Fibroblast of lung (primary cell): ENCODE measurements around the gene KLK3. TPM values are rescaled to one million over a fixed set of nuclear protein-coding genes. Genes with fewer than 3 reads are reported as not detected.
A peak's percentile ranks its signal among the peaks of the same experiment; 100 is the strongest.
"Not testable (repeated sequence)": the region's sequence is repeated elsewhere in the genome, so short reads cannot be mapped to it uniquely, and the experiment has no call there.

Source experiments
- DNase-seq, 2 donors: peaks; one replicate each; pipeline versions ENCODE4 v3.0.0 to v3.0.0-alpha.2; 2010; ENCODE audit warnings: low read depth in 2 of 2
- H2AFZ ChIP-seq: 2 replicates; pipeline ENCODE4 v1.5.1; 2012; ENCODE audit warnings: low read length, control low read depth, inconsistent platforms
- H3K27ac ChIP-seq: 2 replicates; pipeline ENCODE4 v1.5.1; 2011; ENCODE audit warnings: low read length, control low read depth; ENCODE audit not compliant: insufficient read depth
- H3K27me3 ChIP-seq: 2 replicates; pipeline ENCODE4 v1.5.1; 2011; ENCODE audit warnings: mild to moderate bottlenecking, low read length; ENCODE audit not compliant: control insufficient read depth, insufficient read depth
- H3K36me3 ChIP-seq: 2 replicates; pipeline ENCODE4 v1.5.1; 2011; ENCODE audit warnings: low read length; ENCODE audit not compliant: control insufficient read depth, insufficient read depth
- H3K4me1 ChIP-seq: 2 replicates; pipeline ENCODE4 v1.5.1; 2011; ENCODE audit warnings: low read length; ENCODE audit not compliant: control insufficient read depth, insufficient read depth; ENCODE audit errors: extremely low read depth
- H3K4me2 ChIP-seq: 2 replicates; pipeline ENCODE4 v1.5.1; 2011; ENCODE audit warnings: low read length, control low read depth; ENCODE audit not compliant: insufficient read depth; ENCODE audit errors: extremely low read depth
- H3K4me3 ChIP-seq, 4 experiments: fragments of 200-600 bp in 1 of 4; sonication (generic) in 1 of 4; replicated peaks in 1 of 4; 2 replicates each; pipeline ENCODE4 v1.5.1; 2011 to 2016; ENCODE audit warnings: low read length in 4 of 4, low read depth in 3 of 4, mild to moderate bottlenecking in 3 of 4, control low read depth in 2 of 4, inconsistent platforms in 1 of 4, mixed read lengths in 1 of 4; ENCODE audit not compliant: insufficient read depth in 1 of 4; ENCODE audit errors: control extremely low read depth in 1 of 4
- H3K79me2 ChIP-seq: 2 replicates; pipeline ENCODE4 v1.5.1; 2012; ENCODE audit warnings: mild to moderate bottlenecking, low read length, inconsistent platforms; ENCODE audit not compliant: control insufficient read depth, insufficient read depth
- H3K9ac ChIP-seq: 2 replicates; pipeline ENCODE4 v1.5.1; 2011; ENCODE audit warnings: mild to moderate bottlenecking, low read length, control low read depth; ENCODE audit not compliant: insufficient read depth
- H3K9me3 ChIP-seq: 2 replicates; pipeline ENCODE4 v1.5.1; 2012; ENCODE audit warnings: low read depth, low read length; ENCODE audit not compliant: control insufficient read depth, insufficient read depth
- H4K20me1 ChIP-seq: 2 replicates; pipeline ENCODE4 v1.5.1; 2011; ENCODE audit warnings: low read length; ENCODE audit not compliant: control insufficient read depth, insufficient read depth; ENCODE audit errors: extremely low read depth
- CTCF ChIP-seq, 2 donors: IDR thresholded peaks in 1 of 2; conservative IDR thresholded peaks in 1 of 2; 1 replicate in 1 of 2; 2 replicates in 1 of 2; pipeline ENCODE4 v1.5.1; 2011 to 2012; ENCODE audit warnings: low read length in 2 of 2, control low read depth in 1 of 2, inconsistent platforms in 1 of 2, low read depth in 1 of 2, mild to moderate bottlenecking in 1 of 2
- EZH2 ChIP-seq: IDR thresholded peaks from 2 replicates; pipeline ENCODE4 v1.5.1; 2012; ENCODE audit warnings: low read length, control low read depth, mild to moderate bottlenecking; ENCODE audit errors: missing control alignments
- polyA plus RNA-seq, 2 donors: library from polyadenylated mRNA; depleted of rRNA in 1 of 2; stranded (reverse) in 1 of 2; unstranded in 1 of 2; fragments of >200 nt; gene quantifications; 2 replicates each; pipeline ENCODE4 v1.2.1, GENCODE V29; 2011 to 2012; ENCODE audit warnings: missing spikeins in 1 of 2
- total RNA-seq: library from RNA; depleted of rRNA; stranded (reverse); fragments of >200 nt; gene quantifications from 2 replicates; pipeline ENCODE4 v1.2.1, GENCODE V29; 2014

The KLK3 gene
- total and polyA plus RNA-seq, 2 donors (not counting 1 experiment from before 2014, with no cell fraction given) = not detected

GRCh38 chr19:50894478-50895356, 40.0 kb downstream of the KLK3 start:
- Histone ChIP-seq H3K27me3 (no peaks in the 10 kb centered on the region), H3K4me2 (no peak overlapping the region), H4K20me1 (no peaks in the 10 kb centered on the region), H3K9me3 (no peaks in the 10 kb centered on the region), H3K4me1 (no peaks in the 10 kb centered on the region), H3K4me3 (no peak overlapping the region), H3K27ac (no peak overlapping the region), H3K9ac (no peak overlapping the region), H3K79me2 (no peaks in the 10 kb centered on the region), H2AFZ (no peak overlapping the region), H3K36me3 (no peaks in the 10 kb centered on the region)
- TF ChIP-seq EZH2 = no peak
- TF ChIP-seq CTCF (conservative IDR thresholded peaks at IDR 0.05 in 1 of 2, IDR thresholded peaks at IDR 0.05 in 1 of 2; ENCODE audit: low read depth in 1 of 2, low read length in 2 of 2) = no peak
- DNase-seq = no peak

GRCh38 chr19:50896089-50896590, 41.4 kb downstream of the KLK3 start:
- not testable (repeated sequence) for H2AFZ ChIP-seq, H3K79me2 ChIP-seq, H3K4me3 ChIP-seq, H3K9me3 ChIP-seq, H4K20me1 ChIP-seq, DNase-seq, H3K4me1 ChIP-seq, H3K36me3 ChIP-seq, H3K4me2 ChIP-seq, H3K27me3 ChIP-seq, H3K9ac ChIP-seq, H3K27ac ChIP-seq

- H3K4me2 ChIP-seq = no peak overlapping the region
- no peaks in the 10 kb centered on the region for H3K79me2 ChIP-seq
- no peaks in the 10 kb centered on the region for H3K9me3 ChIP-seq
- H3K4me1 ChIP-seq = no peaks in the 10 kb centered on the region
- H3K27me3 ChIP-seq = no peaks in the 10 kb centered on the region
- no peak overlapping the region for H3K4me3 ChIP-seq
- TF ChIP-seq EZH2 = no peak
- TF ChIP-seq CTCF (conservative IDR thresholded peaks at IDR 0.05 in 1 of 2, IDR thresholded peaks at IDR 0.05 in 1 of 2; ENCODE audit: low read depth in 1 of 2, low read length in 2 of 2) = no peak
- H3K27ac ChIP-seq = no peak overlapping the region
- H3K36me3 ChIP-seq = no peaks in the 10 kb centered on the region
- DNase-seq = peak; percentile 12 to 37
- H2AFZ ChIP-seq = no peak overlapping the region
- H4K20me1 ChIP-seq = no peaks in the 10 kb centered on the region
- no peak overlapping the region for H3K9ac ChIP-seq
Observed at GRCh38 chr19:50896591-50897190, 42.0 kb downstream of the KLK3 start.
